T47D (cell line): ENCODE results near the gene SLC9A7.

Experiments used
- DNase-seq, 2 experiments: peaks; one replicate each; pipeline versions ENCODE4 v3.0.0 to v3.0.0-alpha.2; 2011 to 2012; ENCODE audit warnings: low read depth in 1 of 2, low spot score in 1 of 2
- JUND ChIP-seq: IDR thresholded peaks from 2 replicates; pipeline ENCODE4 v1.6.1; 2012; ENCODE audit warnings: low read depth
- in situ Hi-C: cut with HindIII; loops from 2 replicates; pipeline ENCODE4 v1.10.0; 2016; ENCODE audit warnings: low sequenced_read_pairs, low pct_unique_long_range_greater_than_20kb

Gene SLC9A7

DNA sequence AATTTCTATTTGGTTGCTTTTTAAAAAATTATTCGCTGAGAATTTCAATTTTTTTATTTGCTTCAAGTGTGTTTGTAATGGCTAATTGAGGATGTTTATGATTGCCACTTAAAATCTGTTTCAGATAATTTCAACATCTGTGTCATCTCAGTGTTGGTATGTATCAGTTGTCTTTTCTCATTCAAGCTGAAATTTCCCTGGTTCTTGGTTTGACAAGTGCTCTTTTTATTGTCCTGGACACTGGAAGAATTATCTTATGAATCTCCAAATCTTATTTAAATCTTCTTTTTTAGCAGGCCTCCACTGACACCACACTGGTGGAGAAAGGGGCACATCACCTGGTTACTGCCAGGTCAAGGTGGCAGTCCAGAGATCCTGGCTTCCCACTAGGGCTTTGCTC is 163.8 kb downstream of the SLC9A7 start:
- no peak for DNase-seq
- in situ Hi-C loops = no loop called here
- TF ChIP-seq JUND = no peak

DNA sequence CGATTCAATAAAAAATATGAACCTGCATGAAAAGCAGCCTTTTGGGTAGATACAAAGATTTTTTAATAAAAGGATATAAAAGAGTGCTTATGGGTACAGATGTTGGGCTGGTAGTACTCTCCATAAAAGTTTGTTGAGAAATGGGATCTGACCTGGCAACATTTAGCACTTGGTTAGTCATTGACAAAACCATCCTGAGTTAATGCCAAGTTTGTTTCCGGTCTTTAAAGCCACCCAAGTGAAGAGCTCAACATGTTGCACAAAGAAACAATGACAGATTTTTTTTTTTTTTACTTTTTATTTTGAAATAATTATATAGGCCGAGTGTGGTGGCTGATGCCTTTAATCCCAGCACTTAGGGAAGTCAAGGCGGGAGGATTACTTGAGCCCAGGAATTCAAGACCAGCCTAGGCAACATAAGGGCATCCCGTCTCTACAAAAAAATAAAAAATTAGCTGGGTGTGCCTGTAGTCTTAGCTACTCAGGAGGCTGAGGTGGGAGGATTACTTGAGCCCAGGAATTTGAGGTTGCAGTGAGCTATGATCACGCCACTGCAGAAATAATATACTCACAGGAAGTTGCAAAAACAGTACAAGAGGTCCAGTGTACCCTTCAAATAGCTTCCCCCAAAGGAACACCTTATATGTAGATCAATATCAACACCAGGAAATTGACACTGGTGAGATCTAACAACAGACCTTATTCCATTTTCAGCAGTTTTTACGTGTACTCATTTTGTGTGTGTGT is 168.8 kb downstream of the SLC9A7 start:
- no peak for TF ChIP-seq JUND
- no peak for DNase-seq
- in situ Hi-C loops = no loop called here

DNA sequence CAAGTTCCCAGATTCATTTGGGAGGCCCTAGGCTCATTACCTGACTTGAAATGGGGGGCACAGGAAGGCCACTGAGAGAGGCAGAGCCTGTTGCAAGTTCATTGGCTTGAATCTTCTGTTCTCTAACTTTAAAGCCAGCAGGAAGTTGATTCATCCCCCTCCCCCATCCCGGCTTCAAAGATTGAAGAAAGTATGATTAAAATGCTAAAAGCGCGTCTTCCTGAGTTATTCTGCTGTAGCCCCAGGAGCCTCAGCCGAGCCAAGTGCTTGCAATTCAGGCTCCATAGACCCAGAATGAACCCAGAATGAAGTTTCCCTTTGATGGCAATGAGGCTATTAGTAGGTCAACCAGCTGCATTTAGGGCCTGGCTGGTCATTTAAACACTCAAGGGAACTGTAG is 170.7 kb downstream of the SLC9A7 start:
- no peak for DNase-seq
- in situ Hi-C loops = no loop called here
- TF ChIP-seq JUND = no peak

DNA sequence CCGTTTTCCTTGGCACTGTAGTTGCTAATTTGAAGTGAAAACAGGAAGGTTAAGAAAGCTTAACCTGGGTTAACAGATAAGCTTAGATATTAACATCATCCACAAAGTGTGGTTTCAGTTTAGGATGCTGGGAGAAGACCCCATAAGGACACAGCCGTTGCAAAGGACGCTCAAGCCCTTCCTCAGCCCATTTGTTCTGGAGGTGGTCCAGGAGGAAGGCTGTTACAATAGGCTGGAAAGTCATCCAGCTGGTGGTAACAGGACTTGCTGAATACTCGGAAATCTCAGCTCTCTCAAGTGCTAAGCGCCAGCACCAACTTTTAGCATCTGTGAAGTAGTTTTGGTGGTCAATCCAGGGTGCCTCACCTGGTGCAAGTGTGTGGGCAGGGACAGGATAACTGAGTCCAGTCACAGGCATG is 171.2 kb downstream of the SLC9A7 start:
- in situ Hi-C loops = no loop called here
- TF ChIP-seq JUND = no peak
- no peak for DNase-seq

- no peak for TF ChIP-seq JUND
- in situ Hi-C loops = no loop called here
- DNase-seq = no peak
These were observed 171.8 kb downstream of the SLC9A7 start for GRCh38 chrX:46587158-46587557.

- in situ Hi-C loops = no loop called here
- DNase-seq = no peak
- TF ChIP-seq JUND = no peak
These were observed 174.2 kb downstream of the SLC9A7 start for GRCh38 chrX:46584736-46585135.

GRCh38 chrX:46582966-46583365 is 176.0 kb downstream of the SLC9A7 start:
- in situ Hi-C loops = no loop called here
- no peak for TF ChIP-seq JUND
- no peak for DNase-seq

- DNase-seq = no peak
- no peak for TF ChIP-seq JUND
- in situ Hi-C loops = no loop called here
These were observed 176.6 kb downstream of the SLC9A7 start for GRCh38 chrX:46582325-46582724.

- in situ Hi-C loops = no loop called here
- no peak for DNase-seq
- no peak for TF ChIP-seq JUND
These were observed 178.3 kb downstream of the SLC9A7 start for GRCh38 chrX:46580613-46581012.

- TF ChIP-seq JUND = no peak
- in situ Hi-C loops = no loop called here
- DNase-seq = no peak
These were observed 179.7 kb downstream of the SLC9A7 start for GRCh38 chrX:46579250-46579649.

DNA sequence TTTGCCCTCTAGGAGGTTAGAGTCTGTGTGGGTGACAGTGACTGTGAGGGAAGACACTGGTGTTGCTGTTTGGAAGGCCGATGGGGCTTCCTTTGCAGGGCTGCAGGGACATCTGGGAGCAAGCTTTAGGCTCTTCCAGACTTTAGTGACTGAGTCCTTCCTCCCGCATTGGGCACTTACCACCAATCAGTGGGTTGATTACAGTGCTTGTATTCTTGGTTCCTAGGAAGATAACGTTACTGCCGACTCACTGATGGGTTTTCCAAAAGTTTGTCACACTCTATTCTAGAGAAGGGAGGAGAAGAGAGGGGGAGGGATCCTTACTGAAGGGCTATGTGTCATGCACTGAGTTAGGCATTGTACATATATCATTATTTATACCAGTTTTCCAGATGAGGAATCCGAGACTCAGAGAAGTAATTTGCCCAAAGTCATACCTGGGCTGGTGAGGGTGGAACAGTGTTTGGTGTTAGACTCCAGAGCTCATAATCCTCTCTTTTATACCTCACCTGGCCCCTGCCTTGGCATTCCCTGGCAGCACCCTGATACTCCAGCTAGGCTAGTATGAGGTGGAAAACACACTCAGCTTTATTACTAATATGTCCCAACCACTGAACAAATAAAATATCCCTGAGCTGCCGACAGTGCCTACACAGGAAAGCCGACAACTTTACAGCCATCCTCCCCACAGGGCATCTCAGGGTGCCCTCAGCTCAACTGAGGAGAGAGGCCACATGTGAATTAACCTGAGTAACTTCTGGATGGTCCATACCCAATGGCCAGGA is 181.5 kb downstream of the SLC9A7 start:
- in situ Hi-C loops = no loop called here
- no peak for TF ChIP-seq JUND
- DNase-seq = no peak

DNA sequence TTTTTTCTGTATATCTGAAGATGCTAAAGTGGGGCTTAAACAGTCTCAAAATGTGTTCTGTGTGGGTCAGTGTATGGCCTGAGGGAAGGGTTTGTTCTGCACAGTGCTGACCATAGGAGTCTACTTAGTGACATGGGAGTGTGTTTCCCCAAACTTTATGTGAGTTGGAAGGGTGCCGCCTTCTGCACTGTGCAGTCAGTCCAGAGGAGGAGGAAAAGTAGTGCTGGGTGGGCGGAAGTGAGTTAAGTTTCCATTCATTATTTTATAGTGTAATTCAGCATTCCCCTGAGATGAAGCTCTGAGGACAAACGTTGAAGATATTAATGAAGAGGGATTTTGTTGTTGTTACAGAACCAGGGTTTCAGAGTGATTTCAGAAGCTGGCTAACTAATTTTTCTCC is 182.5 kb downstream of the SLC9A7 start:
- DNase-seq = no peak
- in situ Hi-C loops = no loop called here

GRCh38 chrX:46575991-46576392 is 182.9 kb downstream of the SLC9A7 start:
- in situ Hi-C loops = no loop called here
- peak in 1 of 2 experiments; percentile 12 for DNase-seq
- TF ChIP-seq JUND = no peak

More for the DNA sequence above, 182.5 kb downstream of the SLC9A7 start:
- no peak for TF ChIP-seq JUND

DNA sequence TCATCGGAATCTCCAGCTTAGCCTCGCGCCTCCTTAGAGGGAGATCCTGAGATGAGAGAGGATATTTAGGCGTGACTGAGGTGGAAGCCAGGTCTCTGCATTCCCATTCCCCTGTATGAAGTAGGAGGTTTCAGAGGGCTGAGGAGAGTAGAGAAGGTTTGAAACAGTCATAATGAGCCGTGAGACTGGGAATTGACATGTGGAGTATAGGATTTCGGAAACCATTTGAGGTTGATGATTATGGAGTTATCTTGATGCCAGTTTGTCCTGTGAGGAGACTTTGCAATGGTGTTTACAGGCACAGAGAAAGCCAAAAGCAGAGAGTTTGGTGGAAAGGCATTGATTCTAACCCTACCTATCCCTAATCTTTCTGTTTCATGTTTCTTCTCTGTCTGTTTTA is 183.3 kb downstream of the SLC9A7 start:
- in situ Hi-C loops = no loop called here
- DNase-seq = no peak
- no peak for TF ChIP-seq JUND
